ENCODE results near the gene SARS1.

Gene SARS1

GRCh38 chr1:109272021-109272799, 58.5 kb downstream of the SARS1 start:
- Histone ChIP-seq H3K4me1 (ENCODE audit: control insufficient read depth, insufficient read depth, low read length, poor library complexity, severe bottlenecking) (peaks cover 34% of the 10 kb centered on the region), H3K36me3 (ENCODE audit: control insufficient read depth, insufficient read depth, low read length) (peaks cover 5% of the 10 kb centered on the region), H3K27ac (ENCODE audit: low read depth, low read length, severe bottlenecking) (no peak overlapping the region), H3K4me3 (ENCODE audit: extremely low read depth, insufficient read depth, low read length, poor library complexity, severe bottlenecking) (no peak overlapping the region), H3K9me3 (ENCODE audit: control insufficient read depth, low read length) (no peaks in the 10 kb centered on the region)
- 90 to 96% methylated on average over 9 to 11 of the region's 13 CpGs for WGBS, 2 experiments (ENCODE audit: insufficient coverage in 2 of 2)

- H3K9me3 ChIP-seq (ENCODE audit: control insufficient read depth, low read length): no peaks in the 10 kb centered on the region
- peaks cover 7% of the 10 kb centered on the region for H3K36me3 ChIP-seq (ENCODE audit: control insufficient read depth, insufficient read depth, low read length)
- no peak overlapping the region for H3K4me3 ChIP-seq (ENCODE audit: extremely low read depth, insufficient read depth, low read length, poor library complexity, severe bottlenecking)
- H3K27ac ChIP-seq (ENCODE audit: low read depth, low read length, severe bottlenecking): no peak overlapping the region
- peaks cover 32% of the 10 kb centered on the region for H3K4me1 ChIP-seq (ENCODE audit: control insufficient read depth, insufficient read depth, low read length, poor library complexity, severe bottlenecking)
- 90 to 92% methylated on average over 7 to 12 of the region's 16 CpGs for WGBS, 2 experiments (ENCODE audit: insufficient coverage in 2 of 2)
Measured at GRCh38 chr1:109272831-109273547, 59.3 kb downstream of the SARS1 start.

GRCh38 chr1:109273570-109274288, 60.0 kb downstream of the SARS1 start:
- no peak overlapping the region for H3K27ac ChIP-seq (ENCODE audit: low read depth, low read length, severe bottlenecking)
- H3K4me1 ChIP-seq (ENCODE audit: control insufficient read depth, insufficient read depth, low read length, poor library complexity, severe bottlenecking): peaks cover 32% of the 10 kb centered on the region
- no peaks in the 10 kb centered on the region for H3K9me3 ChIP-seq (ENCODE audit: control insufficient read depth, low read length)
- no peak overlapping the region for H3K4me3 ChIP-seq (ENCODE audit: extremely low read depth, insufficient read depth, low read length, poor library complexity, severe bottlenecking)
- WGBS, 2 experiments (ENCODE audit: insufficient coverage in 2 of 2): 80 to 90% methylated on average over 21 to 22 of the region's 30 CpGs
- peaks cover 14% of the 10 kb centered on the region for H3K36me3 ChIP-seq (ENCODE audit: control insufficient read depth, insufficient read depth, low read length)

- H3K4me3 ChIP-seq (ENCODE audit: extremely low read depth, insufficient read depth, low read length, poor library complexity, severe bottlenecking): no peak overlapping the region
- peaks cover 21% of the 10 kb centered on the region for H3K36me3 ChIP-seq (ENCODE audit: control insufficient read depth, insufficient read depth, low read length)
- H3K4me1 ChIP-seq (ENCODE audit: control insufficient read depth, insufficient read depth, low read length, poor library complexity, severe bottlenecking): peaks cover 32% of the 10 kb centered on the region
- no peaks in the 10 kb centered on the region for H3K9me3 ChIP-seq (ENCODE audit: control insufficient read depth, low read length)
- H3K27ac ChIP-seq (ENCODE audit: low read depth, low read length, severe bottlenecking): peak overlapping the region; percentile 66
- WGBS, 2 experiments (ENCODE audit: insufficient coverage in 2 of 2): 52 to 54% methylated on average over 9 to 14 of the region's 24 CpGs
Measured at GRCh38 chr1:109274533-109275476, 61.1 kb downstream of the SARS1 start.

- H3K4me1 ChIP-seq (ENCODE audit: control insufficient read depth, insufficient read depth, low read length, poor library complexity, severe bottlenecking): peaks cover 32% of the 10 kb centered on the region
- H3K27ac ChIP-seq (ENCODE audit: low read depth, low read length, severe bottlenecking): peak overlapping the region; percentile 66
Measured at GRCh38 chr1:109275706-109276345, 62.1 kb downstream of the SARS1 start.

GRCh38 chr1:109277434-109278204, 63.9 kb downstream of the SARS1 start:
- 75 to 81% methylated on average over 4 to 6 of the region's 7 CpGs for WGBS, 2 experiments (ENCODE audit: insufficient coverage in 2 of 2)
- H3K9me3 ChIP-seq (ENCODE audit: control insufficient read depth, low read length): no peaks in the 10 kb centered on the region
- peaks cover 41% of the 10 kb centered on the region for H3K4me1 ChIP-seq (ENCODE audit: control insufficient read depth, insufficient read depth, low read length, poor library complexity, severe bottlenecking)
- H3K27ac ChIP-seq (ENCODE audit: low read depth, low read length, severe bottlenecking): no peak overlapping the region
- no peak overlapping the region for H3K4me3 ChIP-seq (ENCODE audit: extremely low read depth, insufficient read depth, low read length, poor library complexity, severe bottlenecking)
- peaks cover 42% of the 10 kb centered on the region for H3K36me3 ChIP-seq (ENCODE audit: control insufficient read depth, insufficient read depth, low read length)

More at GRCh38 chr1:109275706-109276345, 62.1 kb downstream of the SARS1 start:
- Histone ChIP-seq H3K9me3 (ENCODE audit: control insufficient read depth, low read length) (no peaks in the 10 kb centered on the region), H3K36me3 (ENCODE audit: control insufficient read depth, insufficient read depth, low read length) (peaks cover 32% of the 10 kb centered on the region), H3K4me3 (ENCODE audit: extremely low read depth, insufficient read depth, low read length, poor library complexity, severe bottlenecking) (no peak overlapping the region)
- WGBS, 2 experiments (ENCODE audit: insufficient coverage in 2 of 2): 47 to 65% methylated on average over 7 to 9 of the region's 9 CpGs

GRCh38 chr1:109279615-109280278, 66.0 kb downstream of the SARS1 start:
- no peak overlapping the region for H3K4me3 ChIP-seq (ENCODE audit: extremely low read depth, insufficient read depth, low read length, poor library complexity, severe bottlenecking)
- 100% methylated on average over 1 to 4 of the region's 5 CpGs for WGBS, 2 experiments (ENCODE audit: insufficient coverage in 2 of 2)
- peaks cover 28% of the 10 kb centered on the region for H3K4me1 ChIP-seq (ENCODE audit: control insufficient read depth, insufficient read depth, low read length, poor library complexity, severe bottlenecking)
- H3K9me3 ChIP-seq (ENCODE audit: control insufficient read depth, low read length): no peaks in the 10 kb centered on the region
- H3K27ac ChIP-seq (ENCODE audit: low read depth, low read length, severe bottlenecking): no peak overlapping the region
- H3K36me3 ChIP-seq (ENCODE audit: control insufficient read depth, insufficient read depth, low read length): peaks cover 42% of the 10 kb centered on the region

- peaks cover 20% of the 10 kb centered on the region for H3K4me1 ChIP-seq (ENCODE audit: control insufficient read depth, insufficient read depth, low read length, poor library complexity, severe bottlenecking)
- H3K27ac ChIP-seq (ENCODE audit: low read depth, low read length, severe bottlenecking): no peak overlapping the region
- H3K9me3 ChIP-seq (ENCODE audit: control insufficient read depth, low read length): no peaks in the 10 kb centered on the region
- 97 to 100% methylated on average over 9 to 10 of the region's 12 CpGs for WGBS, 2 experiments (ENCODE audit: insufficient coverage in 2 of 2)
- H3K4me3 ChIP-seq (ENCODE audit: extremely low read depth, insufficient read depth, low read length, poor library complexity, severe bottlenecking): no peak overlapping the region
- H3K36me3 ChIP-seq (ENCODE audit: control insufficient read depth, insufficient read depth, low read length): peaks cover 42% of the 10 kb centered on the region
Measured at GRCh38 chr1:109280862-109281261, 67.1 kb downstream of the SARS1 start.

Data from mesodermal cell (in vitro differentiated cells).